ENCODE measurements around the gene SAP30.

DNA sequence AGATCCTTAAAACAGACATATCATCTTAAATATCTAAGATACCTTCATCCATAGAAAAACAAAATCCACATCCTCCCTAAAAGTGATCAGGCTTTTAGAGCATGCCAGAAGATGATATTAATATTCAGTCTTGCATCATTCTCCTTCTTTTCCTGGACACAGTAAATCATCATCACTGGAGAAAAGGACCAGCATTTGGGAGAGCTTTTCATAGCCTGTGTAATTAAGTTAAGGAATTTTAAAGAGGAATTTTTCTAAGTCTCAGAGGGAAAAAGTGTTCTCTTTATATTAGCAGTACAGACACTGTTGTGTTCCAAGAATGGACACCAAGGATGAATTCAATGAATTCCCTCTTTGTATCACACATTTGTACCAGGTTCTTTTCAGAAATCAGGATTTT lies 27.5 kb downstream of the SAP30 start:
- TF ChIP-seq GATA2 (IDR thresholded peaks at IDR 0.05; ENCODE audit: low read depth, low read length) (no peak), GATA3 (IDR thresholded peaks at IDR 0.05; ENCODE audit: low read depth, low read length) (no peak)

Measured in SH-SY5Y (cell line).